SK-N-SH treated with all-trans-retinoic acid at 6 μM for 48 hours (cell line): ENCODE measurements around the gene DMD.

Experiments
- ARNTL ChIP-seq: fragments of 450-650 bp; formaldehyde crosslinking; IDR thresholded peaks from 2 replicates; pipeline ENCODE4 v1.5.0; 2020; ENCODE audit warnings: low read depth, mild to moderate bottlenecking, moderate library complexity, borderline replicate concordance
- BACH2 ChIP-seq: fragments of 250-450 bp; sonication (Bioruptor Pico); IDR thresholded peaks from 2 replicates; pipeline ENCODE4 v1.9.0; 2021; ENCODE audit warnings: mild to moderate bottlenecking, borderline replicate concordance
- OSR1 ChIP-seq: fragments of 250-450 bp; sonication (Bioruptor Pico); IDR thresholded peaks from 2 replicates; pipeline ENCODE4 v1.8.0; 2022; ENCODE audit warnings: moderate library complexity, mild to moderate bottlenecking, inconsistent platforms
- RARB ChIP-seq: fragments of 250-450 bp; sonication (Bioruptor Pico); IDR thresholded peaks from 2 replicates; pipeline ENCODE4 v1.8.0; 2021; ENCODE audit warnings: mild to moderate bottlenecking, moderate library complexity
- SNAI2 ChIP-seq: fragments of 250-450 bp; sonication (Bioruptor Pico); IDR thresholded peaks from 2 replicates; pipeline ENCODE4 v1.5.0; 2020; ENCODE audit warnings: mild to moderate bottlenecking, moderate library complexity
- TCF4 ChIP-seq: fragments of 250-450 bp; sonication (Bioruptor Pico); IDR thresholded peaks from 2 replicates; pipeline ENCODE4 v1.8.0; 2021; ENCODE audit warnings: mild to moderate bottlenecking, moderate library complexity, borderline replicate concordance
- TOX ChIP-seq: fragments of 250-450 bp; sonication (Bioruptor Pico); IDR thresholded peaks from 2 replicates; pipeline ENCODE4 v1.8.0; 2021; ENCODE audit warnings: mild to moderate bottlenecking, moderate library complexity, borderline replicate concordance
- ZFP30 ChIP-seq: fragments of 450-650 bp; formaldehyde crosslinking; IDR thresholded peaks from 2 replicates; pipeline ENCODE4 v1.5.0; 2022; ENCODE audit warnings: mild to moderate bottlenecking, moderate library complexity
- ZNF565 ChIP-seq: fragments of 450-650 bp; formaldehyde crosslinking; conservative IDR thresholded peaks from 2 replicates; pipeline ENCODE4 v1.5.0; 2020; ENCODE audit warnings: low read depth, mild to moderate bottlenecking, moderate library complexity
- ZNF8 ChIP-seq: fragments of 450-650 bp; formaldehyde crosslinking; IDR thresholded peaks from 2 replicates; pipeline ENCODE4 v1.5.0; 2020; ENCODE audit warnings: mild to moderate bottlenecking, moderate library complexity
- TF ChIP-seq, protein P1 (sequence below): fragments of 250-450 bp; sonication (Bioruptor Pico); IDR thresholded peaks from 2 replicates; pipeline ENCODE4 v1.5.1; 2020; ENCODE audit warnings: low read depth, mild to moderate bottlenecking, moderate library complexity
- TF ChIP-seq, protein P2 (sequence below): fragments of 250-450 bp; sonication (Bioruptor Pico); IDR thresholded peaks from 2 replicates; pipeline ENCODE4 v1.8.0; 2020; ENCODE audit warnings: mild to moderate bottlenecking, moderate library complexity, borderline replicate concordance
- TF ChIP-seq, protein P3 (sequence below): fragments of 250-450 bp; sonication (Bioruptor Pico); IDR thresholded peaks from 2 replicates; pipeline ENCODE4 v1.8.0; 2021; ENCODE audit warnings: low read depth, mild to moderate bottlenecking, moderate library complexity, borderline replicate concordance
- TF ChIP-seq, protein P4 (sequence below): fragments of 250-450 bp; sonication (Bioruptor Pico); IDR thresholded peaks from 2 replicates; pipeline ENCODE4 v1.5.1; 2021; ENCODE audit warnings: mild to moderate bottlenecking, moderate library complexity

DNA sequence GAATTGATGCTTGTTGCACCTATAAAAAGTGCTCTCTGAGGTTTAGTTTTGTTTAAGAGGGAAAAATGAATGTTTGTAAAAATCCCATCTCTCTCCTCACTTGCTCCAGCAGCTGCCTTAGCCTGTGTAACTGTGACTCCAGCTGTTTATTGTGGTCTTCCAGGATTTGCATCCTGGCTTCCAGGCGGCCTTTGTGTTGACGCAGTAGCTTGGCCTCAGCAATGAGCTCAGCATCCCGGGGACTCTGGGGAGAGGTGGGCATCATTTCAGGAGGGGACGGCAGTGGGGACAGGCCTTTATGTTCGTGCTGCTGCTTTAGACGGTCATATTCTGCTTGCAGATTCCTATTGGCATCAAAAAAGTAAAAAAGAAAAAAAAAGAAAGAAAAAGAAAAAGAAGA is 2064.2 kb downstream of the DMD start:
- TF ChIP-seq RARB (CRISPR knock-in tag) (no peak), SNAI2 (CRISPR knock-in tag) (no peak), TCF4 (CRISPR knock-in tag) (no peak), TOX (CRISPR knock-in tag) (no peak), OSR1 (CRISPR knock-in tag) (no peak), BACH2 (CRISPR knock-in tag) (no peak), ZFP30 (CRISPR knock-in tag) (no peak), ZNF565 (no peak), ZNF8 (CRISPR knock-in tag) (no peak), ARNTL (CRISPR knock-in tag) (no peak)
- TF ChIP-seq, protein P1, sequence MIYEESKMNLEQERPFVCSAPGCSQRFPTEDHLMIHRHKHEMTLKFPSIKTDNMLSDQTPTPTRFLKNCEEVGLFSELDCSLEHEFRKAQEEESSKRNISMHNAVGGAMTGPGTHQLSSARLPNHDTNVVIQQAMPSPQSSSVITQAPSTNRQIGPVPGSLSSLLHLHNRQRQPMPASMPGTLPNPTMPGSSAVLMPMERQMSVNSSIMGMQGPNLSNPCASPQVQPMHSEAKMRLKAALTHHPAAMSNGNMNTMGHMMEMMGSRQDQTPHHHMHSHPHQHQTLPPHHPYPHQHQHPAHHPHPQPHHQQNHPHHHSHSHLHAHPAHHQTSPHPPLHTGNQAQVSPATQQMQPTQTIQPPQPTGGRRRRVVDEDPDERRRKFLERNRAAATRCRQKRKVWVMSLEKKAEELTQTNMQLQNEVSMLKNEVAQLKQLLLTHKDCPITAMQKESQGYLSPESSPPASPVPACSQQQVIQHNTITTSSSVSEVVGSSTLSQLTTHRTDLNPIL (CRISPR knock-in tag): no peak
- TF ChIP-seq, protein P2, sequence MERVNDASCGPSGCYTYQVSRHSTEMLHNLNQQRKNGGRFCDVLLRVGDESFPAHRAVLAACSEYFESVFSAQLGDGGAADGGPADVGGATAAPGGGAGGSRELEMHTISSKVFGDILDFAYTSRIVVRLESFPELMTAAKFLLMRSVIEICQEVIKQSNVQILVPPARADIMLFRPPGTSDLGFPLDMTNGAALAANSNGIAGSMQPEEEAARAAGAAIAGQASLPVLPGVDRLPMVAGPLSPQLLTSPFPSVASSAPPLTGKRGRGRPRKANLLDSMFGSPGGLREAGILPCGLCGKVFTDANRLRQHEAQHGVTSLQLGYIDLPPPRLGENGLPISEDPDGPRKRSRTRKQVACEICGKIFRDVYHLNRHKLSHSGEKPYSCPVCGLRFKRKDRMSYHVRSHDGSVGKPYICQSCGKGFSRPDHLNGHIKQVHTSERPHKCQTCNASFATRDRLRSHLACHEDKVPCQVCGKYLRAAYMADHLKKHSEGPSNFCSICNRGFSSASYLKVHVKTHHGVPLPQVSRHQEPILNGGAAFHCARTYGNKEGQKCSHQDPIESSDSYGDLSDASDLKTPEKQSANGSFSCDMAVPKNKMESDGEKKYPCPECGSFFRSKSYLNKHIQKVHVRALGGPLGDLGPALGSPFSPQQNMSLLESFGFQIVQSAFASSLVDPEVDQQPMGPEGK (CRISPR knock-in tag): no peak
- TF ChIP-seq, protein P3, sequence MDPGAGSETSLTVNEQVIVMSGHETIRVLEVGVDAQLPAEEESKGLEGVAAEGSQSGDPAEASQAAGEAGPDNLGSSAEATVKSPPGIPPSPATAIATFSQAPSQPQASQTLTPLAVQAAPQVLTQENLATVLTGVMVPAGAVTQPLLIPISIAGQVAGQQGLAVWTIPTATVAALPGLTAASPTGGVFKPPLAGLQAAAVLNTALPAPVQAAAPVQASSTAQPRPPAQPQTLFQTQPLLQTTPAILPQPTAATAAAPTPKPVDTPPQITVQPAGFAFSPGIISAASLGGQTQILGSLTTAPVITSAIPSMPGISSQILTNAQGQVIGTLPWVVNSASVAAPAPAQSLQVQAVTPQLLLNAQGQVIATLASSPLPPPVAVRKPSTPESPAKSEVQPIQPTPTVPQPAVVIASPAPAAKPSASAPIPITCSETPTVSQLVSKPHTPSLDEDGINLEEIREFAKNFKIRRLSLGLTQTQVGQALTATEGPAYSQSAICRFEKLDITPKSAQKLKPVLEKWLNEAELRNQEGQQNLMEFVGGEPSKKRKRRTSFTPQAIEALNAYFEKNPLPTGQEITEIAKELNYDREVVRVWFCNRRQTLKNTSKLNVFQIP (CRISPR knock-in tag): no peak
- TF ChIP-seq, protein P4, sequence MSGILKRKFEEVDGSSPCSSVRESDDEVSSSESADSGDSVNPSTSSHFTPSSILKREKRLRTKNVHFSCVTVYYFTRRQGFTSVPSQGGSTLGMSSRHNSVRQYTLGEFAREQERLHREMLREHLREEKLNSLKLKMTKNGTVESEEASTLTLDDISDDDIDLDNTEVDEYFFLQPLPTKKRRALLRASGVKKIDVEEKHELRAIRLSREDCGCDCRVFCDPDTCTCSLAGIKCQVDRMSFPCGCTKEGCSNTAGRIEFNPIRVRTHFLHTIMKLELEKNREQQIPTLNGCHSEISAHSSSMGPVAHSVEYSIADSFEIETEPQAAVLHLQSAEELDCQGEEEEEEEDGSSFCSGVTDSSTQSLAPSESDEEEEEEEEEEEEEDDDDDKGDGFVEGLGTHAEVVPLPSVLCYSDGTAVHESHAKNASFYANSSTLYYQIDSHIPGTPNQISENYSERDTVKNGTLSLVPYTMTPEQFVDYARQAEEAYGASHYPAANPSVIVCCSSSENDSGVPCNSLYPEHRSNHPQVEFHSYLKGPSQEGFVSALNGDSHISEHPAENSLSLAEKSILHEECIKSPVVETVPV: no peak
